ENCODE results near the gene NSDHL. TPM values are rescaled to one million over a fixed set of nuclear protein-coding genes. Genes with fewer than 3 reads are reported as not detected.
"Not testable (repeated sequence)": the region's sequence is repeated elsewhere in the genome, so short reads cannot be mapped to it uniquely, and the experiment has no call there.

Gene NSDHL
- total RNA-seq, 1 donor from 2014 or later, result 15.9 TPM

- Mint-ChIP-seq H3K36me3 (no peaks in the 10 kb centered on the region), H3K4me1 (peaks cover 24% of the 10 kb centered on the region), H3K4me3 (no peak overlapping the region), H3K9me3 (peaks cover 15% of the 10 kb centered on the region), H3K27me3 (ENCODE audit: insufficient read depth, low read depth) (peaks cover 7% of the 10 kb centered on the region), H3K27ac (no peak overlapping the region)
- H2AFZ ChIP-seq (replicated peaks), result no peak overlapping the region
- no peak overlapping the region for H3K27ac ChIP-seq
- no peaks in the 10 kb centered on the region for H3K79me2 ChIP-seq (ENCODE audit: low read depth)
- H3K27me3 ChIP-seq, result no peaks in the 10 kb centered on the region
- H3K9me3 ChIP-seq (ENCODE audit: low read depth), result no peaks in the 10 kb centered on the region
- H3K36me3 ChIP-seq, result no peaks in the 10 kb centered on the region
- TF ChIP-seq EZH2phosphoT487 (IDR thresholded peaks at IDR 0.05), result no peak
- no peak overlapping the region for H3K4me2 ChIP-seq
- H3K4me3 ChIP-seq, result no peak overlapping the region
- no peak overlapping the region for H3K9ac ChIP-seq
- no peak for DNase-seq (ENCODE audit: low spot score)
- no peaks in the 10 kb centered on the region for H4K20me1 ChIP-seq (ENCODE audit: low read depth)
- no peaks in the 10 kb centered on the region for H3F3A ChIP-seq (ENCODE audit: low read depth)
- no peaks in the 10 kb centered on the region for H3K4me1 ChIP-seq
These were observed 74.2 kb downstream of the NSDHL start for GRCh38 chrX:152905081-152905420.

GRCh38 chrX:152907084-152907651 is 76.3 kb downstream of the NSDHL start:
- H3F3A ChIP-seq (ENCODE audit: low read depth), result no peaks in the 10 kb centered on the region
- no peaks in the 10 kb centered on the region for H3K36me3 ChIP-seq
- no peaks in the 10 kb centered on the region for H4K20me1 ChIP-seq (ENCODE audit: low read depth)
- Mint-ChIP-seq H3K4me1 (peaks cover 18% of the 10 kb centered on the region), H3K9me3 (peaks cover 10% of the 10 kb centered on the region), H3K36me3 (no peaks in the 10 kb centered on the region), H3K27me3 (ENCODE audit: insufficient read depth, low read depth) (peaks cover 6% of the 10 kb centered on the region), H3K4me3 (peak overlapping the region; percentile 80), H3K27ac (peak overlapping the region; percentile 94)
- H2AFZ ChIP-seq (replicated peaks), result no peak overlapping the region
- peak overlapping the region; percentile 38 for H3K4me3 ChIP-seq
- H3K4me1 ChIP-seq, result no peaks in the 10 kb centered on the region
- no peak overlapping the region for H3K9ac ChIP-seq
- peak; percentile 82 for DNase-seq (ENCODE audit: low spot score)
- H3K4me2 ChIP-seq, result peak overlapping the region; percentile 72
- H3K79me2 ChIP-seq (ENCODE audit: low read depth), result no peaks in the 10 kb centered on the region
- no peaks in the 10 kb centered on the region for H3K9me3 ChIP-seq (ENCODE audit: low read depth)
- no peak overlapping the region for H3K27ac ChIP-seq
- TF ChIP-seq EZH2phosphoT487 (IDR thresholded peaks at IDR 0.05) (no peak), EZH2 (IDR thresholded peaks at IDR 0.05) (no peak)
- TF ChIP-seq, protein P1, sequence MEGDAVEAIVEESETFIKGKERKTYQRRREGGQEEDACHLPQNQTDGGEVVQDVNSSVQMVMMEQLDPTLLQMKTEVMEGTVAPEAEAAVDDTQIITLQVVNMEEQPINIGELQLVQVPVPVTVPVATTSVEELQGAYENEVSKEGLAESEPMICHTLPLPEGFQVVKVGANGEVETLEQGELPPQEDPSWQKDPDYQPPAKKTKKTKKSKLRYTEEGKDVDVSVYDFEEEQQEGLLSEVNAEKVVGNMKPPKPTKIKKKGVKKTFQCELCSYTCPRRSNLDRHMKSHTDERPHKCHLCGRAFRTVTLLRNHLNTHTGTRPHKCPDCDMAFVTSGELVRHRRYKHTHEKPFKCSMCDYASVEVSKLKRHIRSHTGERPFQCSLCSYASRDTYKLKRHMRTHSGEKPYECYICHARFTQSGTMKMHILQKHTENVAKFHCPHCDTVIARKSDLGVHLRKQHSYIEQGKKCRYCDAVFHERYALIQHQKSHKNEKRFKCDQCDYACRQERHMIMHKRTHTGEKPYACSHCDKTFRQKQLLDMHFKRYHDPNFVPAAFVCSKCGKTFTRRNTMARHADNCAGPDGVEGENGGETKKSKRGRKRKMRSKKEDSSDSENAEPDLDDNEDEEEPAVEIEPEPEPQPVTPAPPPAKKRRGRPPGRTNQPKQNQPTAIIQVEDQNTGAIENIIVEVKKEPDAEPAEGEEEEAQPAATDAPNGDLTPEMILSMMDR (IDR thresholded peaks at IDR 0.05), result no peak
- no peaks in the 10 kb centered on the region for H3K27me3 ChIP-seq

GRCh38 chrX:152908486-152908885 is 77.6 kb downstream of the NSDHL start:
- H3K27me3 Mint-ChIP-seq (ENCODE audit: insufficient read depth, low read depth), result peaks cover 6% of the 10 kb centered on the region

GRCh38 chrX:152910018-152910417 is 79.2 kb downstream of the NSDHL start:
- H3K4me3 Mint-ChIP-seq; H3K27me3 Mint-ChIP-seq (ENCODE audit: insufficient read depth, low read depth); H3K4me1 ChIP-seq; H3K9ac ChIP-seq; H3K4me2 ChIP-seq; H3K9me3 ChIP-seq (ENCODE audit: low read depth); H3K36me3 Mint-ChIP-seq; H3K4me3 ChIP-seq; H3K27me3 ChIP-seq; H3K27ac ChIP-seq; H3K27ac Mint-ChIP-seq; H3K9me3 Mint-ChIP-seq; H4K20me1 ChIP-seq (ENCODE audit: low read depth); H3K36me3 ChIP-seq; H3K79me2 ChIP-seq (ENCODE audit: low read depth); DNase-seq (ENCODE audit: low spot score); H2AFZ ChIP-seq (replicated peaks); H3F3A ChIP-seq (ENCODE audit: low read depth): not testable (repeated sequence)
- H3K4me1 Mint-ChIP-seq, result peaks cover 16% of the 10 kb centered on the region

More at GRCh38 chrX:152908486-152908885, 77.6 kb downstream of the NSDHL start:
- H3K36me3 Mint-ChIP-seq, result no peaks in the 10 kb centered on the region
- no peaks in the 10 kb centered on the region for H3K36me3 ChIP-seq
- no peaks in the 10 kb centered on the region for H3F3A ChIP-seq (ENCODE audit: low read depth)
- no peak overlapping the region for H3K4me2 ChIP-seq
- H3K4me3 Mint-ChIP-seq, result no peak overlapping the region
- H3K4me1 ChIP-seq, result no peaks in the 10 kb centered on the region
- no peak overlapping the region for H2AFZ ChIP-seq (replicated peaks)
- H3K9me3 Mint-ChIP-seq, result peaks cover 6% of the 10 kb centered on the region
- H3K27ac ChIP-seq, result no peak overlapping the region
- no peaks in the 10 kb centered on the region for H4K20me1 ChIP-seq (ENCODE audit: low read depth)
- no peaks in the 10 kb centered on the region for H3K79me2 ChIP-seq (ENCODE audit: low read depth)
- no peak overlapping the region for H3K27ac Mint-ChIP-seq
- H3K27me3 ChIP-seq, result no peaks in the 10 kb centered on the region
- DNase-seq (ENCODE audit: low spot score), result no peak
- H3K4me1 Mint-ChIP-seq, result peaks cover 13% of the 10 kb centered on the region
- TF ChIP-seq EZH2 (IDR thresholded peaks at IDR 0.05) (no peak), EZH2phosphoT487 (IDR thresholded peaks at IDR 0.05) (no peak)
- TF ChIP-seq, protein P1 (IDR thresholded peaks at IDR 0.05), result no peak
- H3K9me3 ChIP-seq (ENCODE audit: low read depth), result no peaks in the 10 kb centered on the region
- no peak overlapping the region for H3K9ac ChIP-seq
- H3K4me3 ChIP-seq, result no peak overlapping the region
